Activated T-cell treated with anti-CD3 and anti-CD28 coated beads, Interleukin-2, amount 50 U/mL, for 4 hours (primary cell): ENCODE results near the gene KCTD14. TPM values are rescaled to one million over a fixed set of nuclear protein-coding genes. Genes with fewer than 3 reads are reported as not detected.
A peak's percentile ranks its signal among the peaks of the same experiment; 100 is the strongest.
"Not testable (repeated sequence)": the region's sequence is repeated elsewhere in the genome, so short reads cannot be mapped to it uniquely, and the experiment has no call there.

Experiments
- ATAC-seq, 2 donors: fragments of 200-7000 bp; cut with Tn5 transposase; one replicate each; pipeline ENCODE4 v1.10.0; 2021
- DNase-seq: peaks from one replicate; pipeline ENCODE4 v3.0.0-alpha.2; 2020
- H3K27me3 Mint-ChIP-seq: one replicate; pipeline ENCODE4 v1.8.0; 2021; ENCODE audit warnings: low read depth, mixed read lengths
- H3K36me3 Mint-ChIP-seq: one replicate; pipeline ENCODE4 v1.8.0; 2022; ENCODE audit warnings: mixed read lengths; ENCODE audit not compliant: insufficient read depth
- H3K4me1 Mint-ChIP-seq: one replicate; pipeline ENCODE4 v1.8.0; 2021; ENCODE audit warnings: low read depth, mixed read lengths
- H3K4me3 Mint-ChIP-seq: one replicate; pipeline ENCODE4 v1.8.0; 2021; ENCODE audit warnings: mild to moderate bottlenecking, moderate library complexity, mixed read lengths
- H3K9me3 Mint-ChIP-seq: one replicate; pipeline ENCODE4 v1.8.0; 2021; ENCODE audit warnings: mixed read lengths
- total RNA-seq, 3 donors: library from RNA; stranded (reverse); gene quantifications; one replicate each; pipeline ENCODE4 v1.2.1, GENCODE V29; 2021

Gene KCTD14
- total RNA-seq, 3 donors from 2014 or later = 0.38 to 0.45 TPM; not detected in 1

DNA sequence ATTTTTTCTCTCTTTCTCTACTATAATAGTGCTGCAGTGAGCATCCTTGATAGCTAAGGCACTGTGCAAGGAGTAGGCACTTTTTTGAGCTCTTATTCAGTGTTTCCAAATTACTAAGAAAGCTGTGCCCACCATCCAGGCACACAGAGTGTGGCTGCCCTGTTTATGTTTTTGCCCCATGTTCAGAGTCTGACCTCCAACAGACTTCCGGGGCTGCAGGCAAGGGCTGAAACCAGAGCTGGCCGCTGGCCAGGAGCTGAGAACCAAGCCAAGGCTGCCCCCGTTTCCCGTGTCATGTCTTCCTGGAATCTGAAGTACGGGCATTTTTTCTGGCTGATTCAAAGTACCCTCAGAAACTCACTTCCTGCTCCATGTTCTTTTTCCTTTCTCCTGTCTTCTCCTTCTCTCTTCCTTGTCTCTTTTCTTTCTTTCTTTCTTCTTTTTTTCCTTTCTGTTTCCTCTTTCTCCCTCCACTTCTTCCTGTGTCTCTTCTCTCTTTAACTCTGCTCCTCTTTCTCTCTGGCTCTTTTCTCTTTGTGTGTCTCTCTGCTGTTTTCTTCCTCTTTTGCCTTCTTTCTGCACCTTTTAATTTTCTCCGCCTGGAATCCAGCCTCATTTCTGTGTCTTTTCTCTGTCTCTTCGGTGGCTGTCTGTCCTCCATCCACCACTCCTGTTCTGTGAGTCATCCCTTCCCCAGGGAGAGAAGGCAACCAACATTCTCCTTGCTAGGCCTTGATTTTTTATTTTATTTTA is 17.0 kb upstream of the KCTD14 start:
- no peaks in the 10 kb centered on the region for H3K36me3 Mint-ChIP-seq
- no peaks in the 10 kb centered on the region for H3K27me3 Mint-ChIP-seq
- H3K4me1 Mint-ChIP-seq = peaks cover 10% of the 10 kb centered on the region

DNA sequence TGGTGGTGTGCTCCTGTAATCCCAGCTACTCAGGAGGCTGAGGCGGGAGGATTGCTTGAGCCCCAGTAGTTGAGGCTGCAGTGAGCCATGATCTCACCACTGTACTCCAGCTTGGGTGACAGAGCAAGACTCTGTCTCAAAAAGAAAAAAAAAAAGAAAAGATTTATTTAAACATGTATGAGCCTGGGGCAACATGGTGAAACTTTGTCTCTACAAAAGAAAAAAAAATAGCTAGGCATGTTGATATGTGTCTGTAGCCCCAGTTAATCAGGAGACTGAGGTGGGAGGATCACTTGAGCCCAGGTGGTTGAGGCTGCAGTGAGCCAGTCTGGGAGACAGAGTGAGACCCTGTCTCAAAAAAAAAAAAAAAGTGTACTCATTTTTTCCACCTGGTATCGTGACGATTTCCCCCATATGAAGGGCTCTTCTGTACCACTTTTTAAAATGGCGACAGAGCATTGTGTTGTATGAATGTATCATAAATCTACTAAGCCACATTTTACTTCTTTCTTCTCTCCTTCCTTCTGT is 16.4 kb upstream of the KCTD14 start:
- no peaks in the 10 kb centered on the region for H3K36me3 Mint-ChIP-seq
- ATAC-seq (peak in 1 of 2 donors; percentile 25), DNase-seq (no peak)
- peaks cover 10% of the 10 kb centered on the region for H3K4me1 Mint-ChIP-seq
- no peaks in the 10 kb centered on the region for H3K9me3 Mint-ChIP-seq
- peak overlapping the region; percentile 58 for H3K4me3 Mint-ChIP-seq
- no peaks in the 10 kb centered on the region for H3K27me3 Mint-ChIP-seq

More for the DNA sequence above, 17.0 kb upstream of the KCTD14 start:
- no peak for DNase-seq
- peak; percentile 30 to 50 for ATAC-seq
- Mint-ChIP-seq H3K9me3 (no peaks in the 10 kb centered on the region), H3K4me3 (peak overlapping the region; percentile 58)

DNA sequence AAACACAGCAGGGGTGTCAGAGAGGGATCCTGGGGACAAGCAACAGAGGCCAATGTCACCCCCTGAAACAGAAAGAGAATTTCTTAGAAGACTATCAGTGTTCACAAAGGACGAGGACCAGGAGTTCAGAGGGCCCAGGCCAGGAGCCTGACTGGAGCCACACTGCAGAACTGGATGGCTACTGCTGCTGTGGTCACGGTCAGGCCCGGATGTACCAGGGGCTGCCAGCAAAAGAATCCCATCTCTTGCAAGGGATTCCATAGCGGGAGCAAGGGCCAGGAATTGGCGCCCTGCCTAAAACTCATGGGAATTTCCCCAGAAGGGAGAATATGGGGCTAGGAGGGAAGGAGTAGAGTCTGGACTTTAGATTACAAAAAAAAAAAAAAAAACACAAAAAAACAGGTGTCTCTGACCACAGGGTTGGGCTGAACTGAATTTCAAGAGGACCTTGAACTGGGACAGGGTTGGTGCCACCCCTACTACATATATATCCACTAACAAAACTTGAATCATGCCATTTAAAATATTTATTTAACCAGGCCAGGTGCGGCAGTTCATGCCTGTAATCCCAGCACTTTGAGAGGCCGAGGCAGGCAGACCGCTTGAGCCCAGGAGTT is 15.7 kb upstream of the KCTD14 start:
- Mint-ChIP-seq H3K4me1 (peaks cover 10% of the 10 kb centered on the region), H3K27me3 (no peaks in the 10 kb centered on the region), H3K9me3 (no peaks in the 10 kb centered on the region), H3K36me3 (no peaks in the 10 kb centered on the region), H3K4me3 (no peak overlapping the region)
- ATAC-seq (no peak), DNase-seq (no peak)

DNA sequence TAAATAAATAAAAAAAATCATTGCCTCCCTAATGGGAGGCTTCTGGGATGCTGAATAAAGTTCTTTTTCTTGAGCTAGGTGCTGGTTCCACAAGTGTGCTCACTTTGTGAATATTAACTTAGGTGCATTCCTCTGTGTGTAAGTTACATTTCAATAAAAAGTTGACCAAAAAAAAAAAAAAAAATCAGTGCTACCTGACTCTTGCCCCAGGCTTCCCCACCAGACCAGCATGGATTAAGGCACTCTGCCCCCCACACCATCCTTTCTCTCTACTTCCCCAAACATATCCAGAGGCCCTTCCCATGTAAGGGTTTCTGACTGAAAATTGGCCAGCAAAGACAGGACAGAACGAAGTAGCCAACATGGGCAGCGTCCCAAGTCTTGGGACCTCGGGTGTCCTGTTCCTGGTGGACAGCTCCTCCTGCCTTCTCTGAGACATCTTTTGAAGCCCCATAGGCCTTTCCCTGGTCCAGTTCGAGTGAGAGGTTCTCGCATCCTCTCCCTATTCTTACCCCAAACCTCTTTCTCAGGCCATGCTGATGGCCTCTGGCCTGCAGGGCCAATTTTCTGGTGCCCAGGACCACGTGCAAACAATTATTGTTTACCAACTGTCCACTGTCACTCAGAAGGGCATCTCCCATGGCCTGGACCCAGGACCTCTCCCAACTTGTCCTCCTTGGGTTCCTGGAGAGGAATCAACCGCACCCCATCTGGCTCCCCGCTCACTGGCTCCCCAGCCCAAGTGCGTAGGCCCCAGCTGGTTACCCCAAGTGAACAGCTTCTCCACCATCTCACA is 14.9 kb upstream of the KCTD14 start:
- no peak for DNase-seq
- Mint-ChIP-seq H3K9me3 (no peaks in the 10 kb centered on the region), H3K4me3 (no peak overlapping the region), H3K4me1 (peaks cover 10% of the 10 kb centered on the region), H3K27me3 (no peaks in the 10 kb centered on the region), H3K36me3 (no peaks in the 10 kb centered on the region)
- no peak for ATAC-seq

DNA sequence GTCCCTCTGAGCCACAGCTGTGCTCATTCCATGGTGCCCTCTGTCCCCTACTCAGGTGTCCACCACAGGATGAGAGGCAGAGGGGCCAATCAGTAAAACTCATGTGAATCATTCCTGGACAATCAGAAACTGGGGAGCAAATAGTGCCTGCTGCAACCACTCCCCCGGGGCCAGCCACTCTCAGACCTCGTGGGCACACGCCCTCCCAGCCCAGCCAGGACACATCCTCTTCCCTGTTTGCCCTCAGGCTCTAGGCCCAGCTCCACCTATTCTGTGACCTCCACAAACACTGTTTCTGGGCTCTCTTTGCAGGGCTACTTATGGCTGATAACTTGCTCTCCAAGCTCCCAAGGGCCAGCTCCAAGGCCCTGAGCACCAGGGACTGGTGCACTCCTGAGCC is 14.0 kb upstream of the KCTD14 start:
- H3K4me1 Mint-ChIP-seq = peaks cover 10% of the 10 kb centered on the region
- no peaks in the 10 kb centered on the region for H3K36me3 Mint-ChIP-seq

DNA sequence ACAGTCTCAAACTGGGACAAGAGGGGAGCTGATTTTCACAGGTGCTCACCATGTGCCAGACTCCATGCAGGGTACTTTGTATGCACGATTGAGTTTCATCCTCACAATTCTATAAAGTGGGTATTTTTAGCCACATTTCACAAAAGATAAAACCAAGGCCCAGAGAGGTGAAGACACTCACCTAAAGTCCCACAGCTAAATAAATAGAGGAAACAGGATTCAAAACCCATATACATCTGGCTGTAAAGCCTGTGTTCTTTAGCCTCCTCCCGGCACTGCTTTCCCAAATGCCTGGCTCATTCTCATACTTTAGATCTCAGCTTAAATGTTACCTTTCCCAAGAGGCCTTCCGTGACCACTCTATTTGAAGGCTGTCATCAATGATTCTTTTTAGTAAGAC is 13.2 kb upstream of the KCTD14 start:
- Mint-ChIP-seq H3K4me3 (no peak overlapping the region), H3K9me3 (no peaks in the 10 kb centered on the region), H3K36me3 (no peaks in the 10 kb centered on the region), H3K27me3 (no peaks in the 10 kb centered on the region), H3K4me1 (peaks cover 10% of the 10 kb centered on the region)
- DNase-seq (no peak), ATAC-seq (no peak)

More for the DNA sequence above, 14.0 kb upstream of the KCTD14 start:
- DNase-seq = no peak
- H3K9me3 Mint-ChIP-seq = no peaks in the 10 kb centered on the region
- ATAC-seq = no peak
- no peak overlapping the region for H3K4me3 Mint-ChIP-seq
- H3K27me3 Mint-ChIP-seq = no peaks in the 10 kb centered on the region

DNA sequence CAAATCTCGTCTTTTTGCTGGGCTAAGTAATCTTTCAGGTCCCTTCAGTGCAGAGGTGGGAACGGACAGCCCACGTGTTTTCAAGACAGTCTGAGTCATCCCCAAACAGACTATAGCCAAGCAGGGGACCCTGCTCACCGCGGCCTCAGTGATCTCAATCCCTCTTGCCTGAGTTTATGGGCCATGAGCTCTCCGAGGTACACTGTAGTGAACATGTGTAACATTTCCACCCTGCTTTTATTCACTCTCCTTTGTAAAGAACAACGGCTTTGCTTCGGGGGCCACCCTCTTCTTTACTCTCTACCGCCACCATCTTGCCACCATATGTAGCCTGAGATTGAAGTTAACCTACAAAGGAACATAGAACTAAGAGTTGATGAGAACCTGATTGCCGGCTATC is 11.5 kb upstream of the KCTD14 start:
- H3K9me3 Mint-ChIP-seq = no peaks in the 10 kb centered on the region
- ATAC-seq = no peak
- no peak overlapping the region for H3K4me3 Mint-ChIP-seq
- no peak for DNase-seq
- peaks cover 2% of the 10 kb centered on the region for H3K4me1 Mint-ChIP-seq
- no peaks in the 10 kb centered on the region for H3K36me3 Mint-ChIP-seq
- H3K27me3 Mint-ChIP-seq = no peaks in the 10 kb centered on the region

DNA sequence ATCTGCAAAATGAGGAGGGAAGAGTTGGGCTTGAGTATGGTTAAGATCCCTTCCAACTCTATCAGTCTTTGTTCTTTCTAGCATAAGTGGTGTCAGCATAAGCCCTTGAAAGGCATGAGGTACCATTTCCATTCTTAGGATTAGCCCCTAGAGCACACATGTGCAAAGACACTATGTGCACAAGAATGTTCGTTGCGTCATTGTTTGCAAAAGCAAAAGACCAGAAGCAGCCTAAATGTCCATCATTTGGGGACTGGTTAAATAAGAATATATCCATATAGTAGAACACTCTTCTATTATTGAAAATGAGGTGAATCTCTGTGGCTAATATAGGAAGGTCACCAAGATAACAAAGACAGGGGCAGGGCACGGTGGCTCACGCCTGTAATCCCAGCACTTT is 10.0 kb upstream of the KCTD14 start:
- H3K9me3 Mint-ChIP-seq = no peaks in the 10 kb centered on the region
- DNase-seq (no peak), ATAC-seq (no peak)
- H3K36me3 Mint-ChIP-seq = no peaks in the 10 kb centered on the region
- H3K4me1 Mint-ChIP-seq = no peaks in the 10 kb centered on the region
- no peak overlapping the region for H3K4me3 Mint-ChIP-seq
- no peaks in the 10 kb centered on the region for H3K27me3 Mint-ChIP-seq

DNA sequence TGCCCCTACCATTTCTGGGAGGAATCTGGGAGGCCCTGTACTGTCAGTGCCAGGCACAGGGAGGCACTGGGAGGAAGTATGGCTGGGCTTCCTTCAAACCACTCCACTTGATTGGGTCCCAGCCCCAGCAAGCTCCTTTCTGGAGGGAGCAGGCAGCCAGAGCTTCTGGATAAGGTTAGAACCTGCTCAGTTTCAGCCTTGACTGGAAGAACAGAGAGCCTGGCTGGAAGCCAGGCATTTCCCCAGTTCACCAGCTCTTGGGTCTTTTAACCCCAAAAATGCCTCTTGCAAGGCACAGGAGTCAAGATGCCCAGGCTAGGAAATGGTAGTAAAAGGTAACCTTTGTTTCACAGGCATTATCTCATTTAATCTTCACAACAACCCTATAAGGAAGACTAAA is 9.0 kb upstream of the KCTD14 start:
- Mint-ChIP-seq H3K36me3 (no peaks in the 10 kb centered on the region), H3K27me3 (no peaks in the 10 kb centered on the region)
- DNase-seq = no peak

DNA sequence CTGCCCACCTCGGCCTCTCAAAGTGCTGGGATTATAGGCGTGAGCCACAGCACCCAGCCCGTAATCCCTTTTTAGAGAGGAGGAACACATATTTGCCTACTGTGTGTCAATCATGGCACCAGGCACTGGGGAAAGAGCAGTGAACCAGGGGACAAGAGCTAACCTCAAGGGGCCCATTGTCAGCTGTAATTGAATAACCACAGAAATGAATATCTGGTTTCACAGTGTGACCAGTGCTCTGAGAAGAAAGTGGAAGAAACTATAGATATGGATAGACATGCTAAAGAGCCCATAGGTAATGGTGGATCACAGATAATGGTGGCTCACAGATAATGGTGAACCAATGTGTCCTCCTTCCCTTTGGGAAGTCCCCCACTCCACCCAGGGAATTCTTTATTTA is 8.6 kb upstream of the KCTD14 start:
- DNase-seq = no peak
- Mint-ChIP-seq H3K4me1 (no peaks in the 10 kb centered on the region), H3K9me3 (no peaks in the 10 kb centered on the region)

More for the DNA sequence above, 9.0 kb upstream of the KCTD14 start:
- Mint-ChIP-seq H3K4me1 (no peaks in the 10 kb centered on the region), H3K9me3 (no peaks in the 10 kb centered on the region), H3K4me3 (no peak overlapping the region)
- no peak for ATAC-seq

DNA sequence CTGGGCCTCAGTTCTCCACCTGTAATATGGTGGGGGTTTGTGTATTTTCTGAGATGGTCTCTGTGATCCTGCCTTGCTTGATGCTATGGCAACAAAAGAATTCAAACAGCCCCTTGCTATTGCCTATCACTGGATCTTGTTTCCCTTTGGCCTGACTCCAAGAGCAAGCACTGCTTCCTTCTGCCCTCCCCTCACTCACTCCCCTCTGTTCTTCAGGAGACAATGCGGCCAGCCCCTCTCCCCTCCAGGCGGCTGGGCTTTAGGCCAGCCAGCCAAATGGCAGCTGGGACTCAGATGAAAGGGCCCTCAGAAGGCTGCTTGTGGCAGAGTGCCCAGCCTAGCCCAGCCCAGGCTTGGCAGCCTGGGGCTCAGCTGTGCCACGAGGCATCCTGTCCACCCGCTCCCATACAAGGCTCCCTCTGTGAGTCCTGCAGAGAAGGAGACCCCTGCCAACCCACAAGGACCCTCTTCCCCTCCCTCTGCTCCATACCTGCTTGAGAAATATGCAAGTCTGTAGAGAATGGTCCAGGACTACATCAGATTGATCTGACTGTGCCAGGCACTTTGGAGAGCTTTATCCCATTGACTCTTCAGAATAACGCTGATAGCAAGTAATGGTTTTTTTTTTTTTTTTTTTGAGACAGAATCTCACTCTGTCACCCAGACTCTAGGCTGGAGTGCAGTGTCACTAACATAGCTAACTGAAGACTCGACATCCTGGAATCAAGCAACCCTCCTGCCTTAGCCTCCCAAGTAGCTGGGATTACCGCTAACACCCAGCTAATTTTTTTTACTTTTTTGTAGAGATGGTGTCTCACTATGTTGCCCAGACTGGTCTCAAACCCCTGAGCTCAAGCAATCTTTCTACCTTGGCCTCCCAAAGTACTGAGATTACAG is 7.6 kb upstream of the KCTD14 start:
- no peak for ATAC-seq

More for the DNA sequence above, 8.6 kb upstream of the KCTD14 start:
- no peak overlapping the region for H3K4me3 Mint-ChIP-seq
- H3K27me3 Mint-ChIP-seq = no peaks in the 10 kb centered on the region
- ATAC-seq = no peak
- H3K36me3 Mint-ChIP-seq = no peaks in the 10 kb centered on the region

DNA sequence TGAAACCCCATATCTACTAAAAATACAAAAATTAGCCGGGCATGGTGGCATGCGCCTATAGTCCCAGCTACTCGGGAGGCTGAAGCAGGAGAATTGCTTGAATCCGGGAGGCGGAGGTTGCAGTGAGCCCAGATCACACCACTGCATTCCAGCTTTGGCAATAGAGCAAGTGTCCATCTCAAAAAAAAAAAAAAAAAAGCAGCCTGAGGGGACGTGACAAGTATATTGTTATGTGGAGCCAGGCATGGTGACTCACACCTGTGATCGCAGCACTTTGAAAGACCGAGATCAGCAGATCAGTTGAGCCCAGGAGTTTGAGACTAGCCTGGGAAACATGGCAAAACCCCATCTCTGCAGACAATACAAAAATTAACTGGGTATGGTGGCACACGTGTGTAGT is 5.3 kb upstream of the KCTD14 start:
- H3K9me3 Mint-ChIP-seq, ATAC-seq, H3K27me3 Mint-ChIP-seq, H3K36me3 Mint-ChIP-seq, DNase-seq, H3K4me3 Mint-ChIP-seq, H3K4me1 Mint-ChIP-seq: not testable (repeated sequence)

More for the DNA sequence above, 7.6 kb upstream of the KCTD14 start:
- Mint-ChIP-seq H3K4me3 (no peak overlapping the region), H3K9me3 (no peaks in the 10 kb centered on the region), H3K4me1 (no peaks in the 10 kb centered on the region), H3K36me3 (no peaks in the 10 kb centered on the region), H3K27me3 (no peaks in the 10 kb centered on the region)
- DNase-seq = no peak

DNA sequence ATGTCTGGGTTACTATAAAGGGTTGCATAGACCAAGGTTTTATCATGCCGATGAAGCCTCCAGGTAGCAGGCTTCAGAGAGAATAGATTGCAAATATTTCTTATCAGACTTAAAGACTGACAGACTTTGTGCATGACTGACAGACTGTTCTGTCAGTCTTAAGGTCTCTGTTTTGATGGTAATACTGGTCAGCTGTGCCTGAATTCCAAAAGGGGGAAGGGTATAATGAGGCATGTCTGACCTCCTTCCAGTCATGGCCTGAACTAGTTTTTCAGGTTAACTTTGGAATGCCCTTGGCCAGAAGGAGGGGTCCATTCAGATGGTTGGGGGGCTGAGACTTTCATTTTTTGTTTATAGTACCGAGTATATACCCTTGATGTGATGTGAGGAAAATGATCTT is 4.7 kb upstream of the KCTD14 start:
- Mint-ChIP-seq H3K36me3 (no peaks in the 10 kb centered on the region), H3K9me3 (no peaks in the 10 kb centered on the region), H3K4me1 (no peaks in the 10 kb centered on the region), H3K27me3 (peaks cover 7% of the 10 kb centered on the region), H3K4me3 (no peak overlapping the region)
- DNase-seq (no peak), ATAC-seq (no peak)

DNA sequence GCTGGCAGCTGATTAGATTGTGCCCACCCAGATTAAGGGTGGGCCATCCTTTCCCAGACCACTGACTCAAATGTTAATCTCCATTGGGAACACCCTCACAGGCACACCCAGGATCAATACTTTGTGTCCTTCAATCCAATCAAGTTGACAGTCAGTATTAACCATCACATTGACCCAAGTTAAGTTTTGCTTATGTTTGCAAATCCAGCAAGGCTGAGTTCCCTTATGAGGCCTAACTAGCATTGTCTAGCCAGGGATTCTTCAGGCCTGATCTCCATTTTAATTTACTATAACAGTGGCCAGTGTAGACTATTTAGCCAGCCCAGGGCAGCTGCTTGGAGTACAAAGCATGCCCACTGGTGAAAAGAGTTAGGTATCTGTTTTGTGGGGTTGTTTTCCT is 2.3 kb upstream of the KCTD14 start:
- Mint-ChIP-seq H3K9me3 (no peaks in the 10 kb centered on the region), H3K27me3 (peaks cover 18% of the 10 kb centered on the region), H3K4me3 (no peak overlapping the region), H3K36me3 (no peaks in the 10 kb centered on the region), H3K4me1 (no peaks in the 10 kb centered on the region)
- DNase-seq (no peak), ATAC-seq (no peak)
